ENCODE results near the gene PDE7B.
"Not testable (repeated sequence)": the region's sequence is repeated elsewhere in the genome, so short reads cannot be mapped to it uniquely, and the experiment has no call there.

The PDE7B gene

DNA sequence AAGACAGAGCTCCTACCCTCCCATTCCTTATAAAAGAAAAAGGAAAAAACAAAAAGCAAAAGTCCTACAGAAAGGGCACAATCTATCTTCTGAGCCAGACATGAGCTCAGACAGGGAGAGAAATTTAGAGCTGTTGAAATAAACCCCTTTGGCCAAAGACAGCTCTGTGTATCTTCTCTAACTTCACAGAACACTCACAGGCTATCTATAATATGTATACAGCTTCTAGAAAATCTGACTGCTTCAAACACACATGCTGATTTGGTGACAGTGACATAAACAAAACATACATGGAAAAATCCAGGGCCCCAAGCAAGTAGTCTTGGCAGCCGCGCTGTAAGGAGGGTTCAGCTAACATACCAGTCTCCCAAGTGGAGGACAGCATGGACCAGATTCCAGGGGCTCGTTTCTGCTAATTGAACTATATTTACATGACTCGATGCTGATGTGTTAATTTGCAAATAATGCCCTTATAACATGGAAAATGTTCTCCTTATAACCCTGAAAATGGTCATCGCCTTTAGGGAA, 361.6 kb downstream of the PDE7B start:
- H3K27ac ChIP-seq = no peak overlapping the region
- TF ChIP-seq, protein P1, sequence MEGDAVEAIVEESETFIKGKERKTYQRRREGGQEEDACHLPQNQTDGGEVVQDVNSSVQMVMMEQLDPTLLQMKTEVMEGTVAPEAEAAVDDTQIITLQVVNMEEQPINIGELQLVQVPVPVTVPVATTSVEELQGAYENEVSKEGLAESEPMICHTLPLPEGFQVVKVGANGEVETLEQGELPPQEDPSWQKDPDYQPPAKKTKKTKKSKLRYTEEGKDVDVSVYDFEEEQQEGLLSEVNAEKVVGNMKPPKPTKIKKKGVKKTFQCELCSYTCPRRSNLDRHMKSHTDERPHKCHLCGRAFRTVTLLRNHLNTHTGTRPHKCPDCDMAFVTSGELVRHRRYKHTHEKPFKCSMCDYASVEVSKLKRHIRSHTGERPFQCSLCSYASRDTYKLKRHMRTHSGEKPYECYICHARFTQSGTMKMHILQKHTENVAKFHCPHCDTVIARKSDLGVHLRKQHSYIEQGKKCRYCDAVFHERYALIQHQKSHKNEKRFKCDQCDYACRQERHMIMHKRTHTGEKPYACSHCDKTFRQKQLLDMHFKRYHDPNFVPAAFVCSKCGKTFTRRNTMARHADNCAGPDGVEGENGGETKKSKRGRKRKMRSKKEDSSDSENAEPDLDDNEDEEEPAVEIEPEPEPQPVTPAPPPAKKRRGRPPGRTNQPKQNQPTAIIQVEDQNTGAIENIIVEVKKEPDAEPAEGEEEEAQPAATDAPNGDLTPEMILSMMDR (conservative IDR thresholded peaks at IDR 0.05) = no peak

DNA sequence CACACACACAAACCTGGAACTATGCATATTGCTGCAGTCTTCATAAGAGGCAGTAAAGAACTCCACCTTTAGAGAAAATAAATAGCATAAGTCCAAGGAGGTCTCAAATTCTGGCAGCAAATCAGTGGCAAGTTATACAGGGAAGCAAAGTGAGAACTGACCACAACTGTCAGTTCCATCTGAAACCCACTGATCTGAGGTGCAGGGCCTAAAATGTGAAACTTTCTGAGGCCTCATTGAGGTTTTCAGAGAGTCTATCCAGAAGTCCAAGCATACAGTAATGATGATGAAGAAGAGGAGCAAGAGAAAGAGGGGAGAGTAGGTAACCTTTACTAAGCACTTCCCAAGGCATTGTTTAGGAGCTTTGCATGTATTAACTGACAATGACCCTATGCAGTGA, 362.4 kb downstream of the PDE7B start:
- TF ChIP-seq, protein P1 (conservative IDR thresholded peaks at IDR 0.05) = no peak

GRCh38 chr6:136216503-136217401, 365.3 kb downstream of the PDE7B start:
- H3K27ac ChIP-seq = no peak overlapping the region
- TF ChIP-seq, protein P1 (conservative IDR thresholded peaks at IDR 0.05) = no peak

More for the DNA sequence above, 362.4 kb downstream of the PDE7B start:
- H3K27ac ChIP-seq = no peak overlapping the region

- H3K27ac ChIP-seq = not testable (repeated sequence)
Measured at GRCh38 chr6:136224974-136225373, 373.5 kb downstream of the PDE7B start.

DNA sequence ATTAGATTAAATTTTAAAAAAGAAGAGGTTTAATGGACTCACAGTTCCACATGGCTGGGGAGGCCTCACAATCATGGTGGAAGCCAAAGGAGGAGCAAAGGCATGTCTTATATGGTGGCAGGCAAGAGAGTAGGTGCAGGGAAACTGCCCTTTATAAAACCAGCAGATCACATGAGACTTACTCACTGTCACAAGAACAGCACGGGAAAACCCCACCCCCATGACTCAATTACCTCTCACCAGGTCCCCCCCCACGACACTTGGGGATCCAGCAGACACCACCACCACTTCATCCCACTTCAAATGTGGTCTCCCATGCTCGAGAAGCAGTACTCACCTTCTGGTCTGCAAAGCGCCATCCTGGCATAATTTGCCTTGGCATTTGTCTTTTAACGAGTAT, 374.0 kb downstream of the PDE7B start:
- TF ChIP-seq, protein P1 (conservative IDR thresholded peaks at IDR 0.05) = no peak
- H3K27ac ChIP-seq = no peak overlapping the region

DNA sequence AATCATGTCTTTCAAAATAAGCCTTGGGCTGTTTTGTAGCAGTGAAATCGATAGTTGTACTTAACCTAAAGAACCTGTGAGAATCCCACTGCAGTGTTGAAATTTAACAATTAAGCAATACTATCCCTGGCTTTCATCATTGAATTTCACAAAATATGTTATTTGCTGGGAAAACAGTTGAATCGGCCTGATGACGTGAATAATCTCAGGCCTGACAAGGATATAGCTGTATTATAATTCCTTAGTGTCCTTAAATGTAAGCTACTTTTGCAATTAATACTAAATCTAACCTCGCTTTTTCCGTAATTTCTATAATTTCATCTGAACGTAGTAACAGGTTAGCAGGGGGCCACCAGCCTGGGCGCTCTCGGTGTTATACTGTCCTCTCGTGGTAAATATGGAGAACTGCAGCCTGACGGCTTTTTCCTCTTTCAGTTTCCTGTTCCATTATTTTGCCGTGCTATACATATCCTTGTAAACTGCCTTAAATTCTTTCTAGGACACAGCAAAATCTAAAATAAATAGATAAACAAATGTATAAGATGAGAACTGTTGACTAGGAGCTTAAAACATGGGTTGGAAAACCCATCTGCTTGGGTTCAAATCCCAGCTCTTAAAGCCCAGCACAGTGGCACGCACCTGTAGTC, 374.6 kb downstream of the PDE7B start:
- TF ChIP-seq, protein P1 (conservative IDR thresholded peaks at IDR 0.05) = peak; percentile 100
- H3K27ac ChIP-seq = peak overlapping the region; percentile 9; the same call in 1 of the 2 replicates

DNA sequence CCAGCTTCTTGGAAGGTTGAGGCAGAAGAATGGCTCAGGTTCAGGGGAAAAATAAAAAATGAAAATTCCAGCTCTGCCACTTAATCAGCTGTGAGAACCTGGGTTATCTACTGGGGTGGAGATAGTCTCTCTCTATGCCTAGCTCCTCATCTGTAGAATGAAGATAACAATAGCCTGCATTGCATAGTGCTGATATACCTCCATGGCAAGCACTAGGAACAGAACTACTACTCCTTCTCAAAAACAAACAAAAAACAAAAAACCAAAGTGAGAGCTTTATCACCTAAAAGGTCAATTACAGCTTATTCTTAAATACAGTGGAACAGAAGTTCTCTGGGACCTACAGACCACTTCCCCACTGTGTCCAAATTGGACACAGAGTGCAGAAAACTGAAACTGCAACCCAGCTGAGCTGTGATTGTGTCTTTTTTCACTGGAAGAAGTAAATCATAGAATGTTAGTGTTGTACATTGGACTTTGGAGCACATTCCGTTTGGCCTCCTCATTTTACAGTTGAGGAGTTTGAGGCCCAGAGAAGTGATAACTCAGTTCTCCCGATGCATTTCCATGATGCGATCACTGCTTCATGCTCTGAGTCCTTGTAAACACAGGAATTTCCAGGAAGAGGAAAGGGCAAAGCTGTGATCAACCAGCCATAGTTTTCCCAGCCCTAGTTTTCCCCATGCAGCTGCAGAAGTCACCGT, 375.3 kb downstream of the PDE7B start:
- TF ChIP-seq, protein P1 (conservative IDR thresholded peaks at IDR 0.05) = no peak

More for the DNA sequence above, 375.3 kb downstream of the PDE7B start:
- peak overlapping the region; percentile 9; the same call in 1 of the 2 replicates for H3K27ac ChIP-seq
